ENCODE data around the gene DDX24.

Gene DDX24

DNA sequence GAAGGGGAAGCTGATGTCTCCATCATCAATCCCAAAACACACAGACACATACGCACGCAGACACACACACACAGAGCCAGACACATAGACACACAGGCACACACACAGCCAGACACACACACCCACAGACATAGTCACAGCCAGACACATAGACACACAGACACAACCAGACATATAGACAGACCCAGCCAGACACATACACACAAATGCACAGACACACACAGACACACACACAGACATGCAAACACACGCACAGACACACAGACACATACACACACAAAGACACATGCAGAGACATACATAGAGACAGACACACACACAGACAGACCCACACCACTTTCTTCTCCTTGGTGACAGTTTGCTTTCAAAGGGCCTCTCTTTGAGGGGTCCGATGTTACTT lies 77.6 kb downstream of the DDX24 start:
- in situ Hi-C loops (cut with HindIII; ENCODE audit: low pct_ligation_motif_present, low pct_unique_long_range_greater_than_20kb, low sequenced_read_pairs), result no loop called here
- DNase-seq, result no peak

DNA sequence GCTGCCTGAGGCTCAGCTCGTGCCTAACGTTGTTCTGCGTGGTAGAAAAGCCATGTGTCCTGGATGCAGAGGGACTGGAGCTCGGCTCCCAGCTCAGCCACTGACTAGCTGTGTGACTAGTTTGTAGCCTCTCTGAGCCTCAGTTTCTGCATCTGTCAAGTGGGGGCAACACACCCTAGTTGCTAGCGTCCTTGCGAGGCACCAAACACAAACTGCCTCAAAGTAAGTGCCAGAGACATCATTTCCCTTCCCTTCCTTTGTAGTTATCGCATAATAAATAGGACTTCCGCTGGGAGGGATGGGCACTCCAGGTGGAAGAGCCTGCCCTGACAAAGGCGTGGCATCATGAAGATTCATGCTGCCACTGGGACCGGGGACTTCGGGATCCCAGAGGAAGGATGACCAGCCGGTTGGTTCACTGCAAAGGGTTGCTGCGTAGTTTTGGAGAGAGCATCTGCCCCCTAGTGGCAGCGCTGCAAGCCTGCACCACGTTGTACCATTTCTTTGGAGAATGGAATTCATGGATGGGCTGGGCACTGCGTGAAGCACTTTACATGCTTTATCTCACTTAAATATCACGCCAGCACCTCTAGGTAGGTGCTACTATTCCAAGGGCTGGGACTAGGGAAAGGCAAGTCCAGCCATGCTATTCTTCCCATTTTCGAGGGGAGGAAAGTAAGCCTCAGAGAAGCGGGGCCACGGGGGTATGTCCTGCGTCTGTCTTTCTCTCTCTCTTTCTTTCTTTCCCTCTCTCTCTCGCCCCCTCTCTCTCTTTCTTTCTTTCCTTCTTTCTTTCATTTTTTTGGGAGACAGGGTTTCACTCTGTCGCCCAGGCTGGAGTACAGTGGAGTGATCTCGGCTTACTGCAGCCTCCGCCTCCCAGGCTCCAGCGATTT lies 79.3 kb downstream of the DDX24 start:
- in situ Hi-C loops (cut with HindIII; ENCODE audit: low pct_ligation_motif_present, low pct_unique_long_range_greater_than_20kb, low sequenced_read_pairs), result no loop called here
- peak; percentile 75 for DNase-seq

DNA sequence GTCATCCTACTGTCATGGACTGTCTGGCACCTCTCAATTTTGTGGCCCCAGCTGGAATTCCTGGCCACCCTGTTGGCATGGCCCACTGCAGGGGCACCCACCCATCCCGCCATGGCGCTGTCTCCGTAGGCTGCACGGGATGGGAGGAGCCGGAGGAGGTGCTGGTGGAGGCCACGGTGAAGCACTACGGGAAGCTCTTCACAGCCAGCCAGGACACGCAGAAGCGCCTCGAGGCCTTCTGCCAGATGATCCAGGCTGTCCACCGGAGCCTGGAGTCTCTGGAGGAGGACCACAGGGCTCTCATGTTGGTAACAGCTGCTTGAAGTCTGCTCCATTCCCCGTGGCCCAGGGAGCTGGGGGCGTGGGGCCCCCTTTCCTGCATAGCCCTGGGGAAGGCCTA lies 80.0 kb downstream of the DDX24 start:
- in situ Hi-C loops (cut with HindIII; ENCODE audit: low pct_ligation_motif_present, low pct_unique_long_range_greater_than_20kb, low sequenced_read_pairs), result no loop called here
- DNase-seq, result no peak

DNA sequence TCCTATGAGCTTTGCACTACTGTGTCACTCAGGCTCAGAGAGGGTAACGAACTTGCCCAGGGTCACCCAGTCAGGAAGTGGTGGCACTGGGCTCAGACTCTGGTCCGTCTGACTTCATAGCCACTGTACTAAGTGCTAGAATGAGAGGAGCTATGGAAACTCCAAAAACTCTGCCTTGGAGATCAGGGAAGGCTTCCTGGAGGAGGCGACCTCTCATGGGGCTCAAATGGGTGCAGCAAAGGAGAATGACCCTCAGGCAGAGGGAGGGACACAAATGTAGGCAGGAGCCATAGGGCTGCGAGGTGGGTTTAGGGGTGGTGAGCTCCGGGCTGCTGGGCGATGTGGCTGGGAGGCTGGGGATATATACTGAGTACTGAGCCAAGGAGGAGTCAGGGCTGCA lies 80.7 kb downstream of the DDX24 start:
- DNase-seq, result no peak
- in situ Hi-C loops (cut with HindIII; ENCODE audit: low pct_ligation_motif_present, low pct_unique_long_range_greater_than_20kb, low sequenced_read_pairs), result no loop called here

DNA sequence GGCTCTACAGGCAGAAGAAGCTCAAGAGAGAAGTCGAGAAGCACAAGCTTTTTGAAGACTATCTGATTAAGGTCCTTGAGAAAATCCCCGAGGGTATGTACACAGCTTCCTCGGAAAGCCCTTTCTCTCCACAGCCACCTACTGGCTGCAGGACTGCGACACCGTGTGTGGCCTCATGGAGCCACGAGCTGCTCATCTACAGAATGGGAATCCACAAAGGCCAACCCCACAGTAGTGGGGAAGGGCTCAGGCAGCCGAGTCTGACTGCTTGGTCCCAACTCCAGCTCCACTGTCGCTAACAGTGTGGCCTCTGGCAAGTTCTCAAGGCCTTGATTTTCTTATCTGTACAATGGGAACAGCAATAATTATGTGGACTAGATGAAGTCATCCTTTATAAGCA lies 81.4 kb downstream of the DDX24 start:
- no peak for DNase-seq
- in situ Hi-C loops (cut with HindIII; ENCODE audit: low pct_ligation_motif_present, low pct_unique_long_range_greater_than_20kb, low sequenced_read_pairs), result no loop called here

DNA sequence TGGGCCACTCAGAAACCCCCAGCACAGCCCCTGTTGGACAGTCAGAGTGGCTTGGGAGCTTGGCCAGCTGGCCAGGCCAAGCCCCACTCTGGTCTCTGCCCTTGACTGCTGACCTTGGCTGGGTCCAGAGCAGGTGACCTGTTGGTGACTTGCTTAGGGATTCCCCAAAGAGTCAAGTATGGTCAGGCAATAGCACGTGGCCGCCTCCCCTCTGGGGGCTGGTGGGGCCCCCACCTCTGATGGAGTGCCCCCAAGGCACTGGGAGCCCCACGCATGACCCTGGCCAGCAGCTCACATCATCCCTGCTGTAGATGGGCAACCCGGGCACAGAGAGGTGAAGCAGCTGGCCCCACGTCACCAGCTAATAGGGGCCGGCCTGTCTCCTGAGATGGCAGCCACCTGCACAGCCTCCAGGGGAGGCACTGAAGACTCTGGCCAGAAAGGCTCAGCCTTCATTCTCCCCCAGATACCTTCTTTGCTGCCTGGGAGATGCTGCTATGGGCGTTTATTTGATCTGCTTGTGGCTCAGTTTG lies 82.1 kb downstream of the DDX24 start:
- DNase-seq, result no peak
- in situ Hi-C loops (cut with HindIII; ENCODE audit: low pct_ligation_motif_present, low pct_unique_long_range_greater_than_20kb, low sequenced_read_pairs), result no loop called here

Data from ACHN (cell line).